HepG2 (cell line): ENCODE data around the gene C2orf74.

Experiments used
- AKNA ChIP-seq: sonication (generic); formaldehyde crosslinking; IDR thresholded peaks from 2 replicates; pipeline ENCODE4 v1.4.0; 2020; ENCODE audit warnings: missing genetic modification reagents, borderline replicate concordance
- EP300 ChIP-seq, 3 experiments: sonication (generic) in 1 of 3; formaldehyde crosslinking in 1 of 3; IDR thresholded peaks; 2 replicates each; pipeline versions ENCODE4 v1.5.1 to v1.6.1; 2011 to 2020; ENCODE audit warnings: low read depth in 2 of 3, low read length in 2 of 3, borderline replicate concordance in 1 of 3, improper control_type of control experiment in 1 of 3, mild to moderate bottlenecking in 1 of 3, missing genetic modification reagents in 1 of 3, moderate library complexity in 1 of 3
- POLR2AphosphoS5 ChIP-seq: IDR thresholded peaks from 2 replicates; pipeline ENCODE4 v1.6.1; 2012; ENCODE audit warnings: low read depth, low read length
- SRSF1 ChIP-seq: fragments of 200-400 bp; formaldehyde crosslinking; optimal IDR thresholded peaks from 2 replicates; pipeline ENCODE3; 2017; ENCODE audit warnings: mild to moderate bottlenecking, low read depth, low read length, moderate library complexity
- ZNF24 ChIP-seq: fragments of 450-650 bp; IDR thresholded peaks from 2 replicates; pipeline ENCODE4 v1.6.1; 2017; ENCODE audit warnings: antibody characterized with exemption, mild to moderate bottlenecking
- ZNF253 ChIP-seq: sonication (generic); formaldehyde crosslinking; IDR thresholded peaks from 2 replicates; pipeline ENCODE4 v1.8.0; 2022; ENCODE audit warnings: mild to moderate bottlenecking, missing genetic modification reagents, borderline replicate concordance
- ZNF30 ChIP-seq: sonication (generic); formaldehyde crosslinking; IDR thresholded peaks from 2 replicates; pipeline ENCODE4 v1.5.0; 2020; ENCODE audit warnings: mild to moderate bottlenecking, missing genetic modification reagents

- TF ChIP-seq EP300 (IDR thresholded peaks at IDR 0.05; ENCODE audit: low read depth in 2 of 2, low read length in 2 of 2), result no peak
- no peak for TF ChIP-seq EP300 (CRISPR knock-in tag; IDR thresholded peaks at IDR 0.05; ENCODE audit: borderline replicate concordance)
- no peak for TF ChIP-seq ZNF24
- no peak for TF ChIP-seq POLR2AphosphoS5
- TF ChIP-seq SRSF1, result no peak
- no peak for TF ChIP-seq AKNA (CRISPR knock-in tag)
- no peak for TF ChIP-seq ZNF253 (CRISPR knock-in tag)
- no peak for TF ChIP-seq ZNF30
Measured at GRCh38 chr2:61184263-61184662, 22.3 kb downstream of the C2orf74 start.
